Endothelial cell of umbilical vein (primary cell): Measurements from ENCODE around the gene ZNF253. TPM values are rescaled to one million over a fixed set of nuclear protein-coding genes. Genes with fewer than 3 reads are reported as not detected.
"Not testable (repeated sequence)": the region's sequence is repeated elsewhere in the genome, so short reads cannot be mapped to it uniquely, and the experiment has no call there.

Source experiments
- BruUV-seq: library from RNA; stranded (reverse); fragments of 400-500 nt; replicated peaks from 2 replicates; lab custom pipeline; 2021; lab: Mats Ljungman, UMichigan
- CTCF ChIA-PET: fragments of 300-600, 350-600 bp; sonication (Branson Sonifier 250); formaldehyde crosslinking; loops from one replicate; lab custom pipeline; 2021; ENCODE audit warnings: antibody characterized with exemption, inconsistent platforms; lab: Charles Lee
- POLR2A ChIA-PET: fragments of 300-600, 350-600 bp; sonication (Branson Sonifier 250); formaldehyde crosslinking; loops from one replicate; lab custom pipeline; 2021; ENCODE audit warnings: antibody characterized with exemption, inconsistent platforms; lab: Charles Lee
- DNase-seq: peaks from one replicate; pipeline ENCODE4 v3.0.0-alpha.2; 2011; ENCODE audit warnings: low read depth, low spot score
- FAIRE-seq: peaks from 2 replicates; lab custom pipeline; 2011; peaks lifted over from hg19 to GRCh38; lab: Jason Lieb, UNC
- H2AFZ ChIP-seq: 2 replicates; pipeline ENCODE4 v1.6.0; 2012; ENCODE audit warnings: low read depth, low read length, control low read depth, inconsistent platforms
- H3K27ac ChIP-seq: 2 replicates; pipeline ENCODE4 v1.5.1; 2011; ENCODE audit warnings: low read depth, mild to moderate bottlenecking, control low read depth, low read length, moderate library complexity; ENCODE audit not compliant: insufficient read depth
- H3K27me3 ChIP-seq, 2 experiments: 2 replicates each; pipeline versions ENCODE4 v1.6.0 to v1.6.1; 2011; ENCODE audit warnings: low read length in 2 of 2, mixed read lengths in 1 of 2; ENCODE audit not compliant: control insufficient read depth in 2 of 2, insufficient read depth in 2 of 2
- H3K36me3 ChIP-seq, 2 experiments: 2 replicates in 1 of 2; 3 replicates in 1 of 2; pipeline ENCODE4 v1.5.1; 2011; ENCODE audit warnings: low read length in 2 of 2, mild to moderate bottlenecking in 1 of 2, moderate library complexity in 1 of 2; ENCODE audit not compliant: control insufficient read depth in 2 of 2, insufficient read depth in 2 of 2; ENCODE audit errors: extremely low read depth in 1 of 2
- H3K4me1 ChIP-seq: 3 replicates; pipeline ENCODE4 v1.5.1; 2011; ENCODE audit warnings: mild to moderate bottlenecking, low read length; ENCODE audit not compliant: control insufficient read depth, insufficient read depth; ENCODE audit errors: extremely low read depth
- H3K4me2 ChIP-seq: 2 replicates; pipeline ENCODE4 v1.6.1; 2011; ENCODE audit warnings: low read length, control low read depth, mixed read lengths; ENCODE audit not compliant: insufficient read depth
- H3K4me3 ChIP-seq, 3 experiments: fragments of 200-600 bp in 1 of 3; sonication (generic), shearing (Covaris generic) in 1 of 3; replicated peaks in 1 of 3; 2 replicates each; pipeline ENCODE4 v1.5.1; 2011 to 2016; ENCODE audit warnings: control low read depth in 3 of 3, low read length in 3 of 3, mild to moderate bottlenecking in 2 of 3, inconsistent platforms in 1 of 3, low read depth in 1 of 3, moderate library complexity in 1 of 3; ENCODE audit not compliant: insufficient read depth in 1 of 3
- H3K79me2 ChIP-seq: 2 replicates; pipeline ENCODE4 v1.6.0; 2012; ENCODE audit warnings: low read length, inconsistent platforms; ENCODE audit not compliant: control insufficient read depth, insufficient read depth
- H3K9ac ChIP-seq: replicated peaks from 2 replicates; pipeline ENCODE3; 2011; ENCODE audit warnings: low read length, control low read depth; ENCODE audit not compliant: insufficient read depth; ENCODE audit errors: extremely low read depth
- H3K9me1 ChIP-seq: replicated peaks from 3 replicates; pipeline ENCODE4 v1.6.0; 2011; ENCODE audit warnings: mild to moderate bottlenecking, low read length; ENCODE audit not compliant: control insufficient read depth, insufficient read depth; ENCODE audit errors: extremely low read depth
- H3K9me3 ChIP-seq: replicated peaks from 2 replicates; pipeline ENCODE4 v1.5.1; 2012; ENCODE audit warnings: low read length, inconsistent platforms; ENCODE audit not compliant: control insufficient read depth, insufficient read depth
- H4K20me1 ChIP-seq: replicated peaks from 2 replicates; pipeline ENCODE3; 2011; ENCODE audit warnings: mild to moderate bottlenecking, low read length; ENCODE audit not compliant: control insufficient read depth, insufficient read depth; ENCODE audit errors: extremely low read depth
- GATA2 ChIP-seq: IDR thresholded peaks from 2 replicates; pipeline ENCODE4 v1.7.0; 2011; ENCODE audit warnings: low read depth, mild to moderate bottlenecking, moderate library complexity, mixed read lengths, low read length; ENCODE audit not compliant: insufficient read length, insufficient read depth
- JUN ChIP-seq: IDR thresholded peaks from 2 replicates; pipeline ENCODE4 v1.6.1; 2011; ENCODE audit warnings: borderline replicate concordance, low read depth; ENCODE audit not compliant: insufficient read length, insufficient read depth
- MAX ChIP-seq: IDR thresholded peaks from 2 replicates; pipeline ENCODE4 v1.6.1; 2011; ENCODE audit not compliant: insufficient read depth, insufficient read length
- POLR2AphosphoS5 ChIP-seq: IDR thresholded peaks from 2 replicates; pipeline ENCODE4 v1.6.1; 2012; ENCODE audit warnings: low read depth, mild to moderate bottlenecking, control low read depth, low read length, moderate library complexity; ENCODE audit not compliant: insufficient read depth
- dilution Hi-C: fragments of 300-500 bp; cut with MboI; formaldehyde crosslinking; loops from one replicate; pipeline ENCODE4 v1.15.0; 2019; ENCODE audit warnings: low sequenced_read_pairs; ENCODE audit not compliant: extremely low pct_ligation_motif_present
- intact Hi-C: fragments of 100-400 bp; cut with micrococcal nuclease; formaldehyde crosslinking; loops from one replicate; pipeline ENCODE4 v1.10.0; 2022
- polyA plus RNA-seq, 4 experiments: library from polyadenylated mRNA; depleted of rRNA in 3 of 4; stranded (reverse) in 3 of 4; unstranded in 1 of 4; fragments of >200 nt; gene quantifications; 2 replicates each; pipeline versions ENCODE4 v1.2.1 to v1.2.3, GENCODE V29; 2011 to 2012; ENCODE audit warnings: missing spikeins in 1 of 4
- total RNA-seq: library from RNA; stranded (reverse); gene quantifications from 2 replicates; pipeline ENCODE4 v1.2.3, GENCODE V29; 2021

The ZNF253 gene
- total and polyA plus RNA-seq, 2 donors (not counting 3 experiments of a cell fraction or from before 2014, with no cell fraction given): 0.86 to 8.4 TPM

DNA sequence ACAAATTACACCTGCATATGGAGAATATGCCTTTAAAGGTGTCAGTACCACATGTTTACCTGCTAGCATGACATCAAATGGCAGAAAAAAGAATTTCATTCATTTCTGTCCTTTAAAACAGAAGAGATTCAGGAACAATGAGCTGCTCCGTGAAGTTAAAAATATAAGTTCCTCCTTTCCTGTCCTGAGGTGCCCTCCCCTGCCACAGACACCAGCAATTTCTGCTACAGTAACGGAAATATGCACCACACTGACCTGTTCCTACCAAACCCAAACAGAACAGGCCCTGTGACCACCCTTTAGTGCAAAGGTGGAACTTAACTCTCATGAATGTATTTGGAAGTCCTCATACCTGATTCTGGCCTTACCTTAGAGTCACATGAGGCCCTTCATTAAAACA is 13.9 kb upstream of the ZNF253 start:
- DNase-seq, H3K9me3 ChIP-seq, intact Hi-C loops, H3K9ac ChIP-seq, H3K4me1 ChIP-seq, H3K27ac ChIP-seq, H3K4me2 ChIP-seq, H3K27me3 ChIP-seq, H3K4me3 ChIP-seq, POLR2A ChIA-PET, BruUV-seq, H4K20me1 ChIP-seq, FAIRE-seq, H2AFZ ChIP-seq, H3K79me2 ChIP-seq, dilution Hi-C loops, H3K36me3 ChIP-seq, H3K9me1 ChIP-seq: not testable (repeated sequence)
- CTCF ChIA-PET: interaction anchor here (0.6 kb wide), 1 partner anchor 15 kb away, joined by 4 read pairs; no protein-coding TSS in a partner anchor

DNA sequence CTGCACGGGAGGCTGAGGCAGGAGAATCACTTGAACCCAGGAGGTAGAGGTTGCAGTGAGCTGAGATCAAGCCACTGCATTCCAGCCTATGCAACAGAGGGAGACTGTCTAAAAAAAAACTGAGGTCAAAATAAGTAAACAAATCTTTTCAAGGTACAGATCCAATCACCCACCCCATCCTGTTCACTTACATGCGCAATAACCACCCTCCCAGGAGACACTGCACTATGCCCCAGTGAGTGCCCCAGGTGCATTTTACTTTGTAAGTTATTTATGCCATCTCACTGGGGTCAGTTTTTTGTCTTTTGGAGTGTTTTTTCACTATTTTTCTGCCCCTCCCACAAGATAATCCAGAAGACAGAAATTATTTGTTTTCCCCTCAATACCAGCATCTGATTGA is 6.9 kb upstream of the ZNF253 start:
- ChIA-PET POLR2A (no interaction called here), CTCF (no interaction called here)
- H3K27ac ChIP-seq: no peak overlapping the region
- H3K9me3 ChIP-seq: peaks cover 2% of the 10 kb centered on the region
- DNase-seq (no peak), FAIRE-seq (no peak)
- H3K27me3 ChIP-seq: no peaks in the 10 kb centered on the region
- H3K9ac ChIP-seq: no peak overlapping the region
- H3K4me2 ChIP-seq: no peak overlapping the region
- H4K20me1 ChIP-seq: no peaks in the 10 kb centered on the region
- H3K36me3 ChIP-seq: no peaks in the 10 kb centered on the region
- no TSS peak for BruUV-seq
- H3K4me1 ChIP-seq: no peaks in the 10 kb centered on the region
- TF ChIP-seq MAX (no peak), GATA2 (no peak), JUN (no peak), POLR2AphosphoS5 (no peak)
- dilution Hi-C loops: no loop called here
- intact Hi-C loops: no loop called here
- H3K4me3 ChIP-seq: no peak overlapping the region
- no peaks in the 10 kb centered on the region for H3K9me1 ChIP-seq
- H3K79me2 ChIP-seq: no peaks in the 10 kb centered on the region
- no peak overlapping the region for H2AFZ ChIP-seq
